Umbilical cord (tissue), 2 donors: ENCODE measurements around the gene PRR16. TPM values are rescaled to one million over a fixed set of nuclear protein-coding genes. Genes with fewer than 3 reads are reported as not detected.
A peak's percentile ranks its signal among the peaks of the same experiment; 100 is the strongest.
"Not testable (repeated sequence)": the region's sequence is repeated elsewhere in the genome, so short reads cannot be mapped to it uniquely, and the experiment has no call there.

Experiments used
- DNase-seq: peaks from one replicate; pipeline ENCODE4 v3.0.0-alpha.2; 2015; ENCODE audit warnings: low spot score
- total RNA-seq: library from RNA; depleted of rRNA; stranded (reverse); fragments of >200 nt; gene quantifications from one replicate; pipeline ENCODE4 v1.2.3, GENCODE V29; 2014; ENCODE audit warnings: low replicate concordance; ENCODE audit not compliant: insufficient read depth

The PRR16 gene
- total RNA-seq, 1 donor from 2014 or later = 7.9 TPM

GRCh38 chr5:120638449-120638848 lies 174.3 kb downstream of the PRR16 start:
- no peak for DNase-seq

GRCh38 chr5:120640778-120641177 lies 176.7 kb downstream of the PRR16 start:
- no peak for DNase-seq

- DNase-seq = no peak
Observed at GRCh38 chr5:120644516-120644915, 180.4 kb downstream of the PRR16 start.

- no peak for DNase-seq
Observed at GRCh38 chr5:120655828-120656435, 191.8 kb downstream of the PRR16 start.

- no peak for DNase-seq
Observed at GRCh38 chr5:120657104-120657503, 193.0 kb downstream of the PRR16 start.

- no peak for DNase-seq
Observed at GRCh38 chr5:120677481-120677880, 213.4 kb downstream of the PRR16 start.

- peak; percentile 27 for DNase-seq
Observed at GRCh38 chr5:120678279-120678678, 214.2 kb downstream of the PRR16 start.

- DNase-seq = no peak
Observed at GRCh38 chr5:120682851-120683250, 218.8 kb downstream of the PRR16 start.

- DNase-seq = peak; percentile 14
Observed at GRCh38 chr5:120683580-120683979, 219.5 kb downstream of the PRR16 start.

GRCh38 chr5:120684213-120684612 lies 220.1 kb downstream of the PRR16 start:
- DNase-seq = no peak

- no peak for DNase-seq
Observed at GRCh38 chr5:120684749-120685415, 220.8 kb downstream of the PRR16 start.

- no peak for DNase-seq
Observed at GRCh38 chr5:120690621-120691407, 226.7 kb downstream of the PRR16 start.

GRCh38 chr5:120692325-120692724 lies 228.2 kb downstream of the PRR16 start:
- no peak for DNase-seq

- DNase-seq = no peak
Observed at GRCh38 chr5:120695368-120695880, 231.3 kb downstream of the PRR16 start.

- no peak for DNase-seq
Observed at GRCh38 chr5:120697147-120697546, 233.0 kb downstream of the PRR16 start.

- not testable (repeated sequence) for DNase-seq
Observed at GRCh38 chr5:120697670-120698327, 233.7 kb downstream of the PRR16 start.

GRCh38 chr5:120700653-120701052 lies 236.6 kb downstream of the PRR16 start:
- not testable (repeated sequence) for DNase-seq

- not testable (repeated sequence) for DNase-seq
Observed at GRCh38 chr5:120702817-120703538, 238.9 kb downstream of the PRR16 start.

GRCh38 chr5:120703918-120704587 lies 240.0 kb downstream of the PRR16 start:
- peak; percentile 18 for DNase-seq

- no peak for DNase-seq
Observed at GRCh38 chr5:120706877-120707276, 242.8 kb downstream of the PRR16 start.

GRCh38 chr5:120717381-120717780 lies 253.3 kb downstream of the PRR16 start:
- DNase-seq = no peak
